HFFc6 (cell line): Measurements from ENCODE around the gene ECSCR. TPM values are rescaled to one million over a fixed set of nuclear protein-coding genes. Genes with fewer than 3 reads are reported as not detected.

Experiments
- DNase-seq: peaks from one replicate; pipeline ENCODE4 v3.0.0-alpha.2; 2018
- H3K27ac Mint-ChIP-seq: 2 replicates; pipeline ENCODE4 v1.8.0; 2020; ENCODE audit warnings: mild to moderate bottlenecking, mixed read lengths
- H3K27me3 Mint-ChIP-seq: 2 replicates; pipeline ENCODE4 v1.8.0; 2021; ENCODE audit warnings: mild to moderate bottlenecking, moderate library complexity, mixed read lengths; ENCODE audit not compliant: insufficient read depth
- H3K36me3 Mint-ChIP-seq: 2 replicates; pipeline ENCODE4 v1.8.0; 2021; ENCODE audit warnings: low read depth, mixed read lengths
- H3K4me1 Mint-ChIP-seq: 2 replicates; pipeline ENCODE4 v1.8.0; 2020; ENCODE audit warnings: low read depth, mixed read lengths
- H3K4me3 Mint-ChIP-seq: 2 replicates; pipeline ENCODE4 v1.8.0; 2020; ENCODE audit warnings: mild to moderate bottlenecking, moderate library complexity, mixed read lengths
- H3K9me3 Mint-ChIP-seq: 2 replicates; pipeline ENCODE4 v1.8.0; 2020; ENCODE audit warnings: mild to moderate bottlenecking, mixed read lengths
- total RNA-seq, 6 experiments: library from RNA; stranded (reverse); fragmentation: NEBNext Ultra II Directional; extraction: Animal tissue kit (Norgen Biotek cat#: 25700); gene quantifications; 2 replicates in 1 of 6; 3 replicates in 5 of 6; pipeline ENCODE4 v1.2.3, GENCODE V29; 2021
- TF ChIP-seq, protein P1 (sequence below): fragments of 200-600 bp; sonication (generic); IDR thresholded peaks from 2 replicates; pipeline ENCODE4 v1.5.0; 2021; ENCODE audit warnings: antibody characterized with exemption, mild to moderate bottlenecking

ECSCR gene
- total RNA-seq, 6 experiments from 2014 or later = 0.28 to 0.91 (median 0.83) TPM

- TF ChIP-seq, protein P1, sequence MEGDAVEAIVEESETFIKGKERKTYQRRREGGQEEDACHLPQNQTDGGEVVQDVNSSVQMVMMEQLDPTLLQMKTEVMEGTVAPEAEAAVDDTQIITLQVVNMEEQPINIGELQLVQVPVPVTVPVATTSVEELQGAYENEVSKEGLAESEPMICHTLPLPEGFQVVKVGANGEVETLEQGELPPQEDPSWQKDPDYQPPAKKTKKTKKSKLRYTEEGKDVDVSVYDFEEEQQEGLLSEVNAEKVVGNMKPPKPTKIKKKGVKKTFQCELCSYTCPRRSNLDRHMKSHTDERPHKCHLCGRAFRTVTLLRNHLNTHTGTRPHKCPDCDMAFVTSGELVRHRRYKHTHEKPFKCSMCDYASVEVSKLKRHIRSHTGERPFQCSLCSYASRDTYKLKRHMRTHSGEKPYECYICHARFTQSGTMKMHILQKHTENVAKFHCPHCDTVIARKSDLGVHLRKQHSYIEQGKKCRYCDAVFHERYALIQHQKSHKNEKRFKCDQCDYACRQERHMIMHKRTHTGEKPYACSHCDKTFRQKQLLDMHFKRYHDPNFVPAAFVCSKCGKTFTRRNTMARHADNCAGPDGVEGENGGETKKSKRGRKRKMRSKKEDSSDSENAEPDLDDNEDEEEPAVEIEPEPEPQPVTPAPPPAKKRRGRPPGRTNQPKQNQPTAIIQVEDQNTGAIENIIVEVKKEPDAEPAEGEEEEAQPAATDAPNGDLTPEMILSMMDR = no peak
- Mint-ChIP-seq H3K27me3 (peaks cover 1% of the 10 kb centered on the region), H3K27ac (no peak overlapping the region), H3K9me3 (no peaks in the 10 kb centered on the region), H3K36me3 (no peaks in the 10 kb centered on the region), H3K4me1 (peaks cover 44% of the 10 kb centered on the region), H3K4me3 (no peak overlapping the region)
- DNase-seq = no peak
These were observed 55.6 kb downstream of the ECSCR start for GRCh38 chr5:139406963-139407362.

- TF ChIP-seq, protein P1 = no peak
These were observed 58.1 kb downstream of the ECSCR start for GRCh38 chr5:139404484-139404840.

GRCh38 chr5:139403787-139404483 is 58.6 kb downstream of the ECSCR start, which contains the start of gene SPATA24:
TSS of gene SPATA24 (minus strand) at chr5:139404089. CDS start at chr5:139404060, 29 bp downstream.
- peak; percentile 94 for DNase-seq
- Mint-ChIP-seq H3K27me3 (peaks cover 1% of the 10 kb centered on the region), H3K36me3 (no peaks in the 10 kb centered on the region), H3K27ac (peak within 1 kb of the TSS; percentile 100), H3K4me3 (peak within 1 kb of the TSS; percentile 96), H3K9me3 (no peaks in the 10 kb centered on the region), H3K4me1 (peaks cover 20% of the 10 kb centered on the region)
- TF ChIP-seq, protein P1 = no peak

More at GRCh38 chr5:139404484-139404840, 58.1 kb downstream of the ECSCR start:
- DNase-seq = no peak
- peak overlapping the region; percentile 100 for H3K27ac Mint-ChIP-seq
- H3K4me1 Mint-ChIP-seq = peaks cover 20% of the 10 kb centered on the region
- no peaks in the 10 kb centered on the region for H3K36me3 Mint-ChIP-seq
- peaks cover 1% of the 10 kb centered on the region for H3K27me3 Mint-ChIP-seq
- peak overlapping the region; percentile 96 for H3K4me3 Mint-ChIP-seq
- no peaks in the 10 kb centered on the region for H3K9me3 Mint-ChIP-seq

DNA sequence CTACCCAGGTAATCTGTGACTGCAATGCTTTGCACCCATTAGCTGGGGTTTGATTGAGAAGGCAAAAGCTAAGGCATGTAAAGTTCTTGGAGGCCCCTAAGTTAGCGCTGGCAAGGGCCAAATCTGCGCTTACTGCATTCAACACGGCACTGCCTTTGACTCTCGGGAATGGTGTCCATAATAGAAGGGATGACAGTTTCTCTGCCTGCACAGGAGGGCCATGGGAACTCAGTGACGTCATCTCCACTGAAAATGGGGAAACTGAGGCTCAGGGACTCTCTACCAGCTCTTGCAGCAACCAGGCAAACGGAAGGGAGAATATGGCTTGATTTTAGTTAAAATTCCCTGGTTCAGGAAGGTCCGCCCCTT is 59.1 kb downstream of the ECSCR start:
- peak overlapping the region; percentile 96 for H3K4me3 Mint-ChIP-seq
- DNase-seq = no peak
- TF ChIP-seq, protein P1 = no peak
- H3K27me3 Mint-ChIP-seq = peaks cover 1% of the 10 kb centered on the region
- no peaks in the 10 kb centered on the region for H3K9me3 Mint-ChIP-seq
- H3K4me1 Mint-ChIP-seq = peaks cover 20% of the 10 kb centered on the region
- H3K27ac Mint-ChIP-seq = peak overlapping the region; percentile 100
- no peaks in the 10 kb centered on the region for H3K36me3 Mint-ChIP-seq

- DNase-seq = no peak
- H3K9me3 Mint-ChIP-seq = no peaks in the 10 kb centered on the region
- TF ChIP-seq, protein P1 = peak; percentile 69
- peak overlapping the region; percentile 96 for H3K4me3 Mint-ChIP-seq
- H3K36me3 Mint-ChIP-seq = no peaks in the 10 kb centered on the region
- peaks cover 1% of the 10 kb centered on the region for H3K27me3 Mint-ChIP-seq
- H3K4me1 Mint-ChIP-seq = peaks cover 25% of the 10 kb centered on the region
- H3K27ac Mint-ChIP-seq = peak overlapping the region; percentile 100
These were observed 59.9 kb downstream of the ECSCR start for GRCh38 chr5:139402561-139403158.
